Measurements from ENCODE around the gene KANSL1. TPM values are rescaled to one million over a fixed set of nuclear protein-coding genes. Genes with fewer than 3 reads are reported as not detected.

KANSL1 gene
- total RNA-seq, 1 experiment from 2014 or later, result 55.5 TPM

DNA sequence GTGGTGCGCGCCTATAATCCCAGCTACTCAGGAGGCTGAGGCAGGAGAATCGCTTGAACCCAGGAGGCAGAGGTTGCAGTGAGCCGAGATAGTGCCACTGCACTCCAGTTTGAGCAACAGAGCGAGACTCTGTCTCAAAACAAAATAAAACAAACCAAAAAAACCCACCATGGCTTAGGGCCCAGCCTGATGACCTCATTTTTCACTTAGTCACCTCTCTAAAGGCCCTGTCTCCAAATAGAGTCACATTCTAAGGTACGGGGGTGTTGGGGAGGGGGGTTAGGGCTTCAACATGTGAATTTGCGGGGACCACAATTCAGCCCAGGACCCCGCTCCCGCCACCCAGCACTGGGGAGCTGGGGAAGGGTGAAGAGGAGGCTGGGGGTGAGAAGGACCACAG, 195.6 kb downstream of the KANSL1 start:
- intact Hi-C loops (cut with micrococcal nuclease; ENCODE audit: unreplicated experiment) (no loop called here), in situ Hi-C loops (cut with HindIII; ENCODE audit: low pct_unique_long_range_greater_than_20kb, low sequenced_read_pairs) (no loop called here)
- Histone ChIP-seq H3K4me1 (ENCODE audit: control insufficient read depth, insufficient read depth, low read length) (no peaks in the 10 kb centered on the region), H3K36me3 (ENCODE audit: control insufficient read depth, insufficient read depth, low read length) (no peaks in the 10 kb centered on the region), H3K9me3 (ENCODE audit: control insufficient read depth, insufficient read depth, low read depth, low read length) (no peaks in the 10 kb centered on the region), H3K4me3 (ENCODE audit: low read depth in 2 of 2, low read length in 2 of 2) (no peak overlapping the region), H3K27ac (ENCODE audit: low read length) (no peak overlapping the region), H3K27me3 (ENCODE audit: control insufficient read depth, insufficient read depth, low read length) (no peaks in the 10 kb centered on the region)
- ChIA-PET POLR2A (no interaction called here), CTCF (interaction anchor here (1.0 kb wide), 1 partner anchor 276 kb away, joined by 3 read pairs; no protein-coding TSS in a partner anchor)
- ATAC-seq (no peak), DNase-seq (ENCODE audit: low read depth, low spot score) (no peak)
- no TSS peak for BruUV-seq (replicated peaks)
- no peak for TF ChIP-seq SIN3A (IDR thresholded peaks at IDR 0.05; ENCODE audit: borderline replicate concordance, insufficient read depth, low read depth, low read length)
- no peak for TF ChIP-seq POLR2AphosphoS5 (IDR thresholded peaks at IDR 0.05; ENCODE audit: low read depth, low read length)
- TF ChIP-seq, protein P1, sequence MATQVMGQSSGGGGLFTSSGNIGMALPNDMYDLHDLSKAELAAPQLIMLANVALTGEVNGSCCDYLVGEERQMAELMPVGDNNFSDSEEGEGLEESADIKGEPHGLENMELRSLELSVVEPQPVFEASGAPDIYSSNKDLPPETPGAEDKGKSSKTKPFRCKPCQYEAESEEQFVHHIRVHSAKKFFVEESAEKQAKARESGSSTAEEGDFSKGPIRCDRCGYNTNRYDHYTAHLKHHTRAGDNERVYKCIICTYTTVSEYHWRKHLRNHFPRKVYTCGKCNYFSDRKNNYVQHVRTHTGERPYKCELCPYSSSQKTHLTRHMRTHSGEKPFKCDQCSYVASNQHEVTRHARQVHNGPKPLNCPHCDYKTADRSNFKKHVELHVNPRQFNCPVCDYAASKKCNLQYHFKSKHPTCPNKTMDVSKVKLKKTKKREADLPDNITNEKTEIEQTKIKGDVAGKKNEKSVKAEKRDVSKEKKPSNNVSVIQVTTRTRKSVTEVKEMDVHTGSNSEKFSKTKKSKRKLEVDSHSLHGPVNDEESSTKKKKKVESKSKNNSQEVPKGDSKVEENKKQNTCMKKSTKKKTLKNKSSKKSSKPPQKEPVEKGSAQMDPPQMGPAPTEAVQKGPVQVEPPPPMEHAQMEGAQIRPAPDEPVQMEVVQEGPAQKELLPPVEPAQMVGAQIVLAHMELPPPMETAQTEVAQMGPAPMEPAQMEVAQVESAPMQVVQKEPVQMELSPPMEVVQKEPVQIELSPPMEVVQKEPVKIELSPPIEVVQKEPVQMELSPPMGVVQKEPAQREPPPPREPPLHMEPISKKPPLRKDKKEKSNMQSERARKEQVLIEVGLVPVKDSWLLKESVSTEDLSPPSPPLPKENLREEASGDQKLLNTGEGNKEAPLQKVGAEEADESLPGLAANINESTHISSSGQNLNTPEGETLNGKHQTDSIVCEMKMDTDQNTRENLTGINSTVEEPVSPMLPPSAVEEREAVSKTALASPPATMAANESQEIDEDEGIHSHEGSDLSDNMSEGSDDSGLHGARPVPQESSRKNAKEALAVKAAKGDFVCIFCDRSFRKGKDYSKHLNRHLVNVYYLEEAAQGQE (IDR thresholded peaks at IDR 0.05; ENCODE audit: insufficient read depth in 1 of 2, low read depth in 2 of 2, low read length in 1 of 2), result no peak
- TF ChIP-seq, protein P2, sequence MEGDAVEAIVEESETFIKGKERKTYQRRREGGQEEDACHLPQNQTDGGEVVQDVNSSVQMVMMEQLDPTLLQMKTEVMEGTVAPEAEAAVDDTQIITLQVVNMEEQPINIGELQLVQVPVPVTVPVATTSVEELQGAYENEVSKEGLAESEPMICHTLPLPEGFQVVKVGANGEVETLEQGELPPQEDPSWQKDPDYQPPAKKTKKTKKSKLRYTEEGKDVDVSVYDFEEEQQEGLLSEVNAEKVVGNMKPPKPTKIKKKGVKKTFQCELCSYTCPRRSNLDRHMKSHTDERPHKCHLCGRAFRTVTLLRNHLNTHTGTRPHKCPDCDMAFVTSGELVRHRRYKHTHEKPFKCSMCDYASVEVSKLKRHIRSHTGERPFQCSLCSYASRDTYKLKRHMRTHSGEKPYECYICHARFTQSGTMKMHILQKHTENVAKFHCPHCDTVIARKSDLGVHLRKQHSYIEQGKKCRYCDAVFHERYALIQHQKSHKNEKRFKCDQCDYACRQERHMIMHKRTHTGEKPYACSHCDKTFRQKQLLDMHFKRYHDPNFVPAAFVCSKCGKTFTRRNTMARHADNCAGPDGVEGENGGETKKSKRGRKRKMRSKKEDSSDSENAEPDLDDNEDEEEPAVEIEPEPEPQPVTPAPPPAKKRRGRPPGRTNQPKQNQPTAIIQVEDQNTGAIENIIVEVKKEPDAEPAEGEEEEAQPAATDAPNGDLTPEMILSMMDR (IDR thresholded peaks at IDR 0.05), result no peak
- no peak for TF ChIP-seq TCF7L2 (IDR thresholded peaks at IDR 0.05; ENCODE audit: low read depth, low read length)

DNA sequence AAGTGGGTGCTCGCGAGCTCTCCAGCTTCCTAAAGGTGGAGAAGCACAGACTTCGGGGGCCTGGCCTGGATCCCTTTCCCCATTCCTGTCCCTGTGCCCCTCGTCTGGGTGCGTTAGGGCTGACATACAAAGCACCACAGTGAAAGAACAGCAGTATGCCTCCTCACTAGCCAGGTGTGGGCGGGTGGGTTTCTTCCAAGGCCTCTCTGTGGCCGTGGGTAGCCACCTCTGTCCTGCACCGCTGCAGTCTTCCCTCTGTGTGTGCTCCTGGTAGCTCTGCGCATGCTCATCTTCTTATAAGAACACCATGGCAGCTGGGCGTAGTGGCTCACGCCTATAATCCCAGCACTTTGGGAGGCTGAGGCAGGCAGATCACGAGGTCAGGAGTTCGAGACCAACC, 196.1 kb downstream of the KANSL1 start:
- no peak overlapping the region for H3K27ac ChIP-seq (ENCODE audit: low read length)
- in situ Hi-C loops (cut with HindIII; ENCODE audit: low pct_unique_long_range_greater_than_20kb, low sequenced_read_pairs), result no loop called here

More for the DNA sequence above, 196.1 kb downstream of the KANSL1 start:
- no peak for TF ChIP-seq SIN3A (IDR thresholded peaks at IDR 0.05; ENCODE audit: borderline replicate concordance, insufficient read depth, low read depth, low read length)
- TF ChIP-seq, protein P1 (IDR thresholded peaks at IDR 0.05; ENCODE audit: insufficient read depth in 1 of 2, low read depth in 2 of 2, low read length in 1 of 2), result no peak
- TF ChIP-seq, protein P2 (IDR thresholded peaks at IDR 0.05), result no peak
- TF ChIP-seq POLR2AphosphoS5 (IDR thresholded peaks at IDR 0.05; ENCODE audit: low read depth, low read length), result no peak
- no peak for TF ChIP-seq TCF7L2 (IDR thresholded peaks at IDR 0.05; ENCODE audit: low read depth, low read length)
- no peaks in the 10 kb centered on the region for H3K9me3 ChIP-seq (ENCODE audit: control insufficient read depth, insufficient read depth, low read depth, low read length)
- ChIA-PET CTCF (no interaction called here), POLR2A (no interaction called here)
- DNase-seq (ENCODE audit: low read depth, low spot score) (no peak), ATAC-seq (no peak)
- intact Hi-C loops (cut with micrococcal nuclease; ENCODE audit: unreplicated experiment), result no loop called here
- no peak overlapping the region for H3K4me3 ChIP-seq (ENCODE audit: low read depth in 2 of 2, low read length in 2 of 2)
- BruUV-seq (replicated peaks), result no TSS peak
- no peaks in the 10 kb centered on the region for H3K4me1 ChIP-seq (ENCODE audit: control insufficient read depth, insufficient read depth, low read length)
- no peaks in the 10 kb centered on the region for H3K27me3 ChIP-seq (ENCODE audit: control insufficient read depth, insufficient read depth, low read length)
- no peaks in the 10 kb centered on the region for H3K36me3 ChIP-seq (ENCODE audit: control insufficient read depth, insufficient read depth, low read length)
